GM12878 (cell line): ENCODE results near the gene PIRT. TPM values are rescaled to one million over a fixed set of nuclear protein-coding genes. Genes with fewer than 3 reads are reported as not detected.

Experiments used
- ATAC-seq: fragments of 200-7000 bp; cut with Tn5 transposase; 3 replicates; pipeline ENCODE4 v1.9.1; 2020; ENCODE audit warnings: mild to moderate bottlenecking, moderate library complexity
- BruUV-seq: library from RNA; stranded (reverse); fragments of 400-500 nt; replicated peaks from 2 replicates; lab custom pipeline; 2021; lab: Mats Ljungman, UMichigan
- CTCF ChIA-PET: fragments of 300-600 bp; sonication (Branson Sonifier 250); formaldehyde crosslinking; extraction: SDS; loops from one replicate; lab custom pipeline; 2021; ENCODE audit warnings: inconsistent platforms; lab: Yijun Ruan, JAX
- POLR2A ChIA-PET: fragments of 350-600 bp; formaldehyde crosslinking; extraction: SDS; loops from one replicate; lab custom pipeline; 2021; ENCODE audit warnings: inconsistent platforms; lab: Charles Lee
- RAD21 ChIA-PET: fragments of 300-600 bp; sonication (Branson Sonifier 250); formaldehyde crosslinking; loops from one replicate; lab custom pipeline; 2023; ENCODE audit warnings: antibody characterized with exemption; ENCODE audit not compliant: unreplicated experiment; lab: Charles Lee
- SMC1A ChIA-PET: fragments of 300-600 bp; sonication (Branson Sonifier 250); formaldehyde crosslinking; loops from one replicate; lab custom pipeline; 2023; ENCODE audit not compliant: unreplicated experiment, uncharacterized antibody; lab: Charles Lee
- DNase-seq: peaks from one replicate; pipeline ENCODE4 v3.0.0-alpha.2; 2011; ENCODE audit warnings: low read depth, low spot score
- FAIRE-seq: peaks from 3 replicates; lab custom pipeline; 2011; peaks lifted over from hg19 to GRCh38; lab: Jason Lieb, UNC
- H2AFZ ChIP-seq: 2 replicates; pipeline ENCODE4 v1.6.0; 2011; ENCODE audit warnings: low read depth, low read length, control low read depth; ENCODE audit not compliant: control insufficient read depth
- H3K27ac ChIP-seq: 2 replicates; pipeline ENCODE4 v1.5.1; 2011; ENCODE audit warnings: control low read depth; ENCODE audit not compliant: control insufficient read depth, insufficient read depth
- H3K27me3 ChIP-seq, 2 experiments: replicated peaks in 1 of 2; 2 replicates each; pipeline versions ENCODE4 v1.6.0 to v1.6.1; 2011; ENCODE audit warnings: low read length in 1 of 2; ENCODE audit not compliant: control insufficient read depth in 2 of 2, insufficient read depth in 2 of 2
- H3K36me3 ChIP-seq, 2 experiments: 2 replicates each; pipeline ENCODE4 v1.5.1; 2011; ENCODE audit warnings: low read length in 1 of 2; ENCODE audit not compliant: control insufficient read depth in 2 of 2, insufficient read depth in 2 of 2
- H3K4me1 ChIP-seq: 2 replicates; pipeline ENCODE4 v1.6.1; 2011; ENCODE audit warnings: mild to moderate bottlenecking, low read length, moderate library complexity, mixed read lengths; ENCODE audit not compliant: control insufficient read depth, insufficient read depth
- H3K4me2 ChIP-seq: 2 replicates; pipeline ENCODE4 v1.6.0; 2011; ENCODE audit warnings: control low read depth; ENCODE audit not compliant: control insufficient read depth, insufficient read depth
- H3K4me3 ChIP-seq: fragments of 200-600 bp; sonication (generic); 2 replicates; pipeline ENCODE4 v1.5.1; 2016
- H3K79me2 ChIP-seq: 2 replicates; pipeline ENCODE4 v1.6.0; 2011; ENCODE audit warnings: low read length; ENCODE audit not compliant: control insufficient read depth, insufficient read depth
- H3K9ac ChIP-seq: 2 replicates; pipeline ENCODE4 v1.8.0; 2011; ENCODE audit warnings: low read length, control low read depth, mixed read lengths; ENCODE audit not compliant: control insufficient read depth, insufficient read depth
- H3K9me3 ChIP-seq: replicated peaks from 3 replicates; pipeline ENCODE4 v1.5.1; 2011; ENCODE audit warnings: mild to moderate bottlenecking, low read length; ENCODE audit not compliant: control insufficient read depth, insufficient read depth
- H4K20me1 ChIP-seq: 2 replicates; pipeline ENCODE4 v1.6.0; 2011; ENCODE audit not compliant: control insufficient read depth, insufficient read depth
- CBX3 ChIP-seq: fragments of 200-600 bp; sonication (generic); IDR thresholded peaks from 2 replicates; pipeline ENCODE4 v1.6.1; 2016; ENCODE audit warnings: low read depth, borderline replicate concordance
- FOS ChIP-seq: IDR thresholded peaks from 3 replicates; pipeline ENCODE4 v1.6.1; 2011; ENCODE audit warnings: borderline replicate concordance; ENCODE audit not compliant: insufficient read length; ENCODE audit errors: extremely low read depth
- KLF5 ChIP-seq: fragments of 450-650 bp; IDR thresholded peaks from 2 replicates; pipeline ENCODE4 v1.6.1; 2014; ENCODE audit warnings: mild to moderate bottlenecking; ENCODE audit not compliant: partially characterized antibody
- LARP7 ChIP-seq: fragments of 450-650 bp; IDR thresholded peaks from 2 replicates; pipeline ENCODE4 v1.6.1; 2017; ENCODE audit warnings: mild to moderate bottlenecking
- MTA2 ChIP-seq: fragments of 450-650 bp; IDR thresholded peaks from 2 replicates; pipeline ENCODE4 v1.6.1; 2016; ENCODE audit warnings: low read depth, mild to moderate bottlenecking, moderate library complexity
- RCOR1 ChIP-seq: conservative IDR thresholded peaks from 2 replicates; pipeline ENCODE4 v1.6.1; 2012; ENCODE audit warnings: low read depth, low read length, improper control_type of control experiment
- SMARCA5 ChIP-seq: fragments of 450-650 bp; IDR thresholded peaks from 2 replicates; pipeline ENCODE4 v1.6.1; 2017; ENCODE audit warnings: mild to moderate bottlenecking
- STAT1 ChIP-seq: fragments of 450-650 bp; conservative IDR thresholded peaks from 2 replicates; pipeline ENCODE4 v1.6.1; 2014; ENCODE audit warnings: antibody characterized with exemption, mild to moderate bottlenecking
- SUPT20H ChIP-seq: IDR thresholded peaks from 2 replicates; pipeline ENCODE4 v1.6.1; 2011; ENCODE audit warnings: low read depth, mild to moderate bottlenecking, low read length, moderate library complexity, borderline replicate concordance; ENCODE audit not compliant: control insufficient read depth
- SUZ12 ChIP-seq: fragments of 200-600 bp; sonication (generic); IDR thresholded peaks from one replicate; pipeline ENCODE4 v1.6.1; 2018; ENCODE audit warnings: antibody characterized with exemption, mild to moderate bottlenecking; ENCODE audit not compliant: unreplicated experiment
- WRNIP1 ChIP-seq: IDR thresholded peaks from 2 replicates; pipeline ENCODE4 v1.6.1; 2011; ENCODE audit warnings: low read depth, low read length, improper control_type of control experiment, borderline replicate concordance
- ZNF384 ChIP-seq: IDR thresholded peaks from 2 replicates; pipeline ENCODE4 v1.6.1; 2012; ENCODE audit warnings: low read depth, mild to moderate bottlenecking, low read length, improper control_type of control experiment, borderline replicate concordance
- ZSCAN29 ChIP-seq: fragments of 450-650 bp; IDR thresholded peaks from 2 replicates; pipeline ENCODE4 v1.6.1; 2017; ENCODE audit warnings: mild to moderate bottlenecking, moderate library complexity
- WGBS: methylation state at CpG from one replicate; pipeline ENCODE4 v1.1.6; 2016; ENCODE audit warnings: low lambda C conversion rate; ENCODE audit not compliant: insufficient replicate concordance, insufficient coverage; ENCODE audit errors: missing lambda C conversion rate; 5-methylcytosine and 5-hydroxymethylcytosine counted together
- in situ Hi-C: fragments of 300-500 bp; cut with MboI; formaldehyde crosslinking; loops from 9 replicates; pipeline ENCODE4 v1.14.3; 2018; ENCODE audit warnings: mixed read lengths
- intact Hi-C: fragments of 100-400 bp; cut with micrococcal nuclease; formaldehyde crosslinking; loops from one replicate; pipeline ENCODE4 v1.14.2; 2022; ENCODE audit not compliant: unreplicated experiment
- polyA plus RNA-seq, 11 experiments: library from polyadenylated mRNA; depleted of rRNA in 4 of 11; unstranded in 6 of 11; stranded (reverse) in 5 of 11; fragments of >200 nt; fragmentation: Nextera tagmentation in 4 of 11; fragmentation: Illumina TruSeq in 1 of 11; extraction: Ambion mirVana in 4 of 11; extraction: Trizol in 1 of 11; gene quantifications; 1 replicate in 1 of 11; 2 replicates in 10 of 11; pipeline versions ENCODE4 v1.2.1 to v1.2.3, GENCODE V29; 2011 to 2016; ENCODE audit warnings: inconsistent platforms in 2 of 11, missing spikeins in 2 of 11, low read depth in 1 of 11
- total RNA-seq, 4 experiments: library from RNA; depleted of rRNA in 3 of 4; stranded (reverse); fragments of >200 nt in 3 of 4; fragmentation: Illumina TruSeq in 1 of 4; extraction: Trizol in 1 of 4; gene quantifications; 2 replicates each; pipeline versions ENCODE4 v1.2.1 to v1.2.3, GENCODE V29; 2013 to 2021

The PIRT gene
- total and polyA plus RNA-seq, 10 of the 15 experiments (the other 5 are each of a cell fraction or from before 2014, with no cell fraction given), result not detected

- Histone ChIP-seq H3K9ac (no peak overlapping the region), H3K4me2 (no peak overlapping the region), H3K27me3 (peaks cover 0 to 1% of the 10 kb centered on the region in 2 experiments; a peak in 1 of 4 replicates), H3K9me3 (no peaks in the 10 kb centered on the region), H4K20me1 (no peaks in the 10 kb centered on the region), H3K79me2 (no peaks in the 10 kb centered on the region), H3K27ac (no peak overlapping the region), H3K36me3 (no peaks in the 10 kb centered on the region), H2AFZ (no peak overlapping the region), H3K4me3 (no peak overlapping the region), H3K4me1 (no peaks in the 10 kb centered on the region)
- DNase-seq, result no peak
- FAIRE-seq, result no peak
- no TSS peak for BruUV-seq
- in situ Hi-C loops (no loop called here), intact Hi-C loops (no loop called here)
- CTCF ChIA-PET, result interaction anchor here (1.1 to 4.4 kb wide), 3 partner anchors 70 to 213 kb away, joined by 3 to 53 read pairs (median 11); no protein-coding TSS in a partner anchor
- POLR2A ChIA-PET, result no interaction called here
- 69% methylated on average over 4 of the region's 4 CpGs for WGBS
- TF ChIP-seq KLF5, result no peak
- no peak for TF ChIP-seq CBX3
- no peak for TF ChIP-seq MTA2
- ATAC-seq, result no peak
- RAD21 ChIA-PET, result interaction anchor here (1.3 to 3.3 kb wide), 2 partner anchors 106 to 196 kb away, joined by 3 to 17 read pairs; no protein-coding TSS in a partner anchor
- SMC1A ChIA-PET, result interaction anchor here (3.2 kb wide), 1 partner anchor 198 kb away, joined by 12 read pairs; no protein-coding TSS in a partner anchor
These were observed 4.8 kb upstream of the PIRT start for GRCh38 chr17:10842658-10843057.

GRCh38 chr17:10838682-10839081, 795 bp upstream of the PIRT start:
- in situ Hi-C loops (no loop called here), intact Hi-C loops (no loop called here)
- no peaks in the 10 kb centered on the region for H3K79me2 ChIP-seq
- no peak overlapping the region for H2AFZ ChIP-seq
- ChIA-PET CTCF (interaction anchor here (1.6 kb wide), 1 partner anchor 192 kb away, joined by 6 read pairs; no protein-coding TSS in a partner anchor), POLR2A (no interaction called here), SMC1A (no interaction called here)
- WGBS, result 21% methylated on average over 5 of the region's 5 CpGs
- no peak overlapping the region for H3K4me2 ChIP-seq
- peaks cover 0 to 1% of the 10 kb centered on the region in 2 experiments; a peak in 1 of 4 replicates for H3K27me3 ChIP-seq
- no peak for FAIRE-seq
- BruUV-seq, result no TSS peak
- H4K20me1 ChIP-seq, result no peaks in the 10 kb centered on the region
- no peak overlapping the region for H3K4me3 ChIP-seq
- ATAC-seq, result no peak
- H3K4me1 ChIP-seq, result no peaks in the 10 kb centered on the region
- H3K9ac ChIP-seq, result no peak overlapping the region
- no peak overlapping the region for H3K27ac ChIP-seq
- H3K9me3 ChIP-seq, result no peaks in the 10 kb centered on the region
- no peak for DNase-seq
- no peaks in the 10 kb centered on the region for H3K36me3 ChIP-seq
- TF ChIP-seq RCOR1 (no peak), SUZ12 (no peak), SUPT20H (no peak), KLF5 (no peak), WRNIP1 (no peak), FOS (no peak), SMARCA5 (no peak), ZNF384 (no peak), STAT1 (no peak), LARP7 (no peak), ZSCAN29 (no peak)
- TF ChIP-seq, all 136 proteins: peak for 0
- RAD21 ChIA-PET, result no interaction called here
